Measurements from ENCODE around the gene MSH6.
"Not testable (repeated sequence)": the region's sequence is repeated elsewhere in the genome, so short reads cannot be mapped to it uniquely, and the experiment has no call there.

Gene MSH6

DNA sequence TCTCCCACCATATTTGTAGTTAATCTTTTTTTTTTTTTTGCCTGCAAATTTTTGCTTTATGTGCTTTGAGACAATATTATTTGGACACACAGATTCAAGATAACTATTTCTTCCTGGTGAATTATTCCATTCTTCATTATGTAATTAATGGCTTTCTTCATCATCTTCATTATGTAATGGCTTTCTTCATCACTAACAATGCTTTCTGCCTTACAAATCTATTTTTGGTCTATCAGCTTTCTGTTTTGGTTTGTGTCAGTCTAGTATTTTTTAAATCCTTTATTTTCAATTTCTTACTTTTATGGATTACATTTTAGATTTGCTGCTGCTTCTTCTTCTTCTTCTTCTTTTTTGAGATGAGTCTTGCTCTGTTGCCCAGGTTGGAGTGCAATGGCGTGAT, 60.5 kb downstream of the MSH6 start:
- no peak for DNase-seq

DNA sequence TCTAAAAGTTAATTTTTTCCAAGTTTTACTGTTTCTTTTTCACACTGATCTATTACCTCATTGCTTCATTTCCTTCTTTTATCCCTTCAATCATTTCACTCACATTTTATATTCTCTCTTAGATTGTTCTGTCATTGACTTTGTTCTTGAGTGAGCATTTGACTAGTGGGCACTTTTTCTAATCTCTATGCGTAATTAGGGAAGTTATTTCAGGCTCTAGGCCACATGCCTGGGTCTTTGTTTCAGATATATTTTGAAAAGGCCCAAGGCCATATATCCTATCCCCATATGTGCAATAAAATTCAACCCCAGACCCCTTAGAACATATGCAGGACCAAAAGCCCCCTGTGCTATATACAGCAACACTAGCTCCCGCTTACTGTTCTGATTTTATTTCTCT, 61.2 kb downstream of the MSH6 start:
- DNase-seq = no peak

DNA sequence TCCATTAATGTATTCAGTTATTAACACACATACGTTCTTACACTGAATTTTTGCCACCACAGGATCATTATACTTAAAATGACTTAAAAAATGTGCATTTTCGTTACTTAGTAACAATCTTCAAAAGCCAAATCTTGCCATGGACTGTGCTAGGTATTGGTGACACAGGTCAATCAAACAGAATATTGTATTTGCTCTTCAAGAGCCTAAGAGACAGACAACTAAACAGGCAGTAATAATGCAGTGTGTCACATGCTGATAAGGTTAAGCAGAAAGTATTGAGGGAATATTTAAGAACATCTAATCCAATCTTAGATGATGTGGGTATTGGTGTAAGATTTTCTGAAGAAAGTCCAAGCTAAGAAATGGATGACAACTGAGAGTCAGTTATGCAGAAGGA, 66.4 kb downstream of the MSH6 start:
- no peak for DNase-seq

DNA sequence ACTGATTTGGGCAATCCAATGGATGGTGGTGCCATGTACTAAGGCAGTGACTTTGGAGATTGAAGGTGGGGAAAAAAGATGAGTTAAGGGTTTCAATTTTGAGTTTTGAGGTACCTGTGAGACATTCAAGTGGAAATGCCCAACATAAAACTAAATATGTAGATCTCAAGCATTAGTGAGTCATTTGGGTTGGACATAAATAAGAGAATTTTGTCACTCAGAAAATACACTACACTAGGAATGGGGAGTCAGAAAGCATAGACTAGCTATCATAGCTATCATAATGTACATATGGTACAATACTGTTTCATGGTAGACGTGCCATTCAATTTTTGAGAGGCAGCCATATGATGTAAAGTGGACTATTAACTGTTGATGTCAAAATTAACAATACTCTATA, 67.3 kb downstream of the MSH6 start:
- no peak for DNase-seq

DNA sequence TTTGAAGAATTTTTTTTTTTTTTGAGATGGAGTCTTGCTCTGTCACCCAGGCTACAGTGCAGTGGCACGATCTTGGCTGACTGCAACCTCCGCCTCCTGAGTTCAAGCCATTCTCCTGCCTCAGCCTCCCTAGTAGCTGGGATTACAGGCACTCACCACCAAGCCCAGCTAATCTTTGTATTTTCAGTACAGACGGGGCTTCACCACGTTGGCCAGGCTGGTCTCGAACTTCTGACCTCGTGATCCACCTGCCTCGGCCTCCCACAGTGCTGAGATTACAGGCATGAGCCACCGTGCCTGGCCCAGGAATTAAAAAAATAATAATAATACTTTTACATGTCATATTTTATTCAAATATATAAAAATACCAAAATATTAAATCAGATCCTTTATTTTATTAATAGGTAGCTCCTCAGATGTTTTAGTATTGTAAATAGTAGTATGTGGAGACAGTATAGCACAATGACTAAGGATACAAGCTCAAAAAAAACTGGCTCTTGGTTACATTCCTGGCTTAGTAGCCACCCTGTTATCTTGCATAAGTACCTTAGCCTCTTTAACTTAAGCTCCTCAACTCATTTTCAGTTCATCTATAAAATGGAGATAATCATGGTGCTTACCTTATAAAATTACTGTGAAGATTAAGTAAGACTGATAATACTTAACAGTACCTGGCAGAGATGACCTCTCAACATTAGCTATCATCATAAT, 70.3 kb downstream of the MSH6 start:
- DNase-seq = not testable (repeated sequence)

Data from NCI-H2029 treated with DMSO at 0.1 percent for 48 hours (cell line).